HEK293 (cell line): ENCODE data around the gene CTDSPL2.
"Not testable (repeated sequence)": the region's sequence is repeated elsewhere in the genome, so short reads cannot be mapped to it uniquely, and the experiment has no call there.

Experiments used
- CTCF ChIA-PET: fragments of 350-600 bp; formaldehyde crosslinking; extraction: SDS; loops from one replicate; lab custom pipeline; 2021; ENCODE audit warnings: antibody characterized with exemption; lab: Yijun Ruan, JAX
- POLR2A ChIA-PET: fragments of 300-600 bp; formaldehyde crosslinking; extraction: SDS; loops from one replicate; lab custom pipeline; 2020; ENCODE audit warnings: antibody characterized with exemption, inconsistent platforms; lab: Yijun Ruan, JAX
- H3K27ac ChIP-seq: fragments of 200-500 bp; sonication (Bioruptor generic); 2 replicates; pipeline ENCODE4 v1.5.1; 2014; ENCODE audit warnings: low read depth, low read length, control low read depth, inconsistent platforms; ENCODE audit errors: extremely low read depth
- H3K36me3 ChIP-seq, 2 experiments: fragments of 200-500 bp in 1 of 2; sonication (Bioruptor generic) in 1 of 2; 1 replicate in 1 of 2; 2 replicates in 1 of 2; pipeline ENCODE4 v1.5.1; 2014 to 2017; ENCODE audit warnings: inconsistent platforms in 2 of 2, low read length in 2 of 2; ENCODE audit not compliant: control insufficient read depth in 2 of 2, insufficient read depth in 1 of 2
- H3K4me1 ChIP-seq: fragments of 200-500 bp; sonication (Bioruptor generic); 2 replicates; pipeline ENCODE4 v1.5.1; 2014; ENCODE audit warnings: mild to moderate bottlenecking, low read length, inconsistent platforms; ENCODE audit not compliant: control insufficient read depth, insufficient read depth
- H3K4me3 ChIP-seq: 2 replicates; pipeline ENCODE4 v1.5.1; 2011; ENCODE audit warnings: low read depth, mild to moderate bottlenecking, control low read depth, low read length, moderate library complexity
- H3K9me3 ChIP-seq: fragments of 200-500 bp; sonication (Bioruptor generic); 2 replicates; pipeline ENCODE4 v1.5.1; 2014; ENCODE audit warnings: low read depth, low read length, inconsistent platforms; ENCODE audit not compliant: control insufficient read depth, insufficient read depth
- HOXD13 ChIP-seq: sonication (generic); formaldehyde crosslinking; IDR thresholded peaks from 2 replicates; pipeline ENCODE4 v1.8.0; 2022; ENCODE audit warnings: missing genetic modification reagents, borderline replicate concordance
- MEIS1 ChIP-seq: sonication (generic); formaldehyde crosslinking; IDR thresholded peaks from 2 replicates; pipeline ENCODE4 v1.8.1; 2022; ENCODE audit warnings: missing genetic modification reagents, mild to moderate bottlenecking, borderline replicate concordance
- SCRT2 ChIP-seq: fragments of 450-650 bp; formaldehyde crosslinking; IDR thresholded peaks from 2 replicates; pipeline ENCODE4 v1.5.1; 2016; ENCODE audit warnings: missing biosample characterization, missing genetic modification characterization
- ZNF114 ChIP-seq: fragments of 450-650 bp; formaldehyde crosslinking; IDR thresholded peaks from 2 replicates; pipeline ENCODE4 v1.5.0; 2017; ENCODE audit warnings: missing biosample characterization, missing genetic modification characterization
- ZNF138 ChIP-seq: fragments of 450-650 bp; formaldehyde crosslinking; IDR thresholded peaks from 2 replicates; pipeline ENCODE4 v1.5.1; 2016; ENCODE audit warnings: missing biosample characterization, missing genetic modification characterization, borderline replicate concordance
- ZNF146 ChIP-seq: fragments of 450-650 bp; formaldehyde crosslinking; IDR thresholded peaks from 2 replicates; pipeline ENCODE4 v1.5.1; 2016; ENCODE audit warnings: missing biosample characterization, missing genetic modification characterization
- ZNF184 ChIP-seq: fragments of 450-650 bp; IDR thresholded peaks from 2 replicates; pipeline ENCODE4 v1.5.1; 2018; ENCODE audit warnings: missing biosample characterization, mild to moderate bottlenecking, missing genetic modification characterization
- ZNF19 ChIP-seq: fragments of 450-650 bp; formaldehyde crosslinking; IDR thresholded peaks from 2 replicates; pipeline ENCODE4; 2016; ENCODE audit warnings: missing biosample characterization, missing genetic modification characterization, low read depth
- ZNF274 ChIP-seq, 2 experiments: fragments of 200-500 bp in 1 of 2; fragments of 450-650 bp in 1 of 2; sonication (Bioruptor generic) in 1 of 2; formaldehyde crosslinking in 1 of 2; IDR thresholded peaks; 2 replicates each; pipeline versions ENCODE4 v1.5.1 to v1.6.1; 2014 to 2016; ENCODE audit warnings: borderline replicate concordance in 1 of 2, inconsistent platforms in 1 of 2, low read length in 1 of 2, missing biosample characterization in 1 of 2, missing genetic modification characterization in 1 of 2
- ZNF280C ChIP-seq: fragments of 450-650 bp; formaldehyde crosslinking; IDR thresholded peaks from 2 replicates; pipeline ENCODE4 v1.5.1; 2016; ENCODE audit warnings: missing biosample characterization, missing genetic modification characterization
- ZNF280D ChIP-seq: fragments of 450-650 bp; formaldehyde crosslinking; IDR thresholded peaks from 2 replicates; pipeline ENCODE4 v1.5.1; 2016; ENCODE audit warnings: missing biosample characterization, missing genetic modification characterization
- ZNF561 ChIP-seq: fragments of 450-650 bp; IDR thresholded peaks from 2 replicates; pipeline ENCODE4 v1.5.1; 2018; ENCODE audit warnings: missing biosample characterization, missing genetic modification characterization, borderline replicate concordance
- ZNF580 ChIP-seq: fragments of 450-650 bp; formaldehyde crosslinking; IDR thresholded peaks from 2 replicates; pipeline ENCODE4 v1.5.1; 2016; ENCODE audit warnings: missing biosample characterization, missing genetic modification characterization
- ZSCAN4 ChIP-seq: fragments of 450-650 bp; formaldehyde crosslinking; IDR thresholded peaks from 2 replicates; pipeline ENCODE4 v1.5.1; 2017; ENCODE audit warnings: missing biosample characterization, missing genetic modification characterization
- ZSCAN5A ChIP-seq: fragments of 450-650 bp; formaldehyde crosslinking; IDR thresholded peaks from 2 replicates; pipeline ENCODE4 v1.5.1; 2016; ENCODE audit warnings: missing biosample characterization, missing genetic modification characterization

The CTDSPL2 gene

GRCh38 chr15:44453578-44454283 lies 26.3 kb downstream of the CTDSPL2 start:
- H3K36me3 ChIP-seq, H3K4me3 ChIP-seq, H3K4me1 ChIP-seq, H3K9me3 ChIP-seq, POLR2A ChIA-PET, H3K27ac ChIP-seq, CTCF ChIA-PET: not testable (repeated sequence)
- TF ChIP-seq ZNF280D (tag by site-specific recombination), result 0 out of 2 replicates have a peak, but pooled peaks have one; percentile 69
- peak; percentile 94 for TF ChIP-seq ZNF146 (tag by site-specific recombination)
- TF ChIP-seq ZNF184, result peak; percentile 90
- peak; percentile 40; the same call in 1 of the 2 replicates for TF ChIP-seq SCRT2 (tag by site-specific recombination)
- 0 out of 2 replicates have a peak, but pooled peaks have one; percentile 15 for TF ChIP-seq ZNF580 (tag by site-specific recombination)

GRCh38 chr15:44458429-44458828 lies 31.0 kb downstream of the CTDSPL2 start:
- Histone ChIP-seq H3K27ac (no peak overlapping the region), H3K9me3 (no peaks in the 10 kb centered on the region), H3K36me3 (peaks cover 10 to 20% of the 10 kb centered on the region in 2 experiments)
- CTCF ChIA-PET, result no interaction called here
- TF ChIP-seq ZNF274 (IDR thresholded peaks at IDR 0.05; ENCODE audit: low read length) (no peak), ZNF274 (tag by site-specific recombination; IDR thresholded peaks at IDR 0.05; ENCODE audit: borderline replicate concordance) (no peak), HOXD13 (no peak), ZSCAN5A (tag by site-specific recombination) (no peak), ZSCAN4 (tag by site-specific recombination) (no peak), ZNF114 (tag by site-specific recombination) (no peak), ZNF138 (no peak), ZNF561 (tag by site-specific recombination) (no peak), ZNF280C (tag by site-specific recombination) (no peak), ZNF19 (no peak), MEIS1 (CRISPR knock-in tag) (no peak)
- TF ChIP-seq, all 188 proteins: peak for 0
- H3K4me1 ChIP-seq, result peaks cover 6% of the 10 kb centered on the region
- POLR2A ChIA-PET, result no interaction called here
- H3K4me3 ChIP-seq, result no peak overlapping the region
